Activated T-cell treated with anti-CD3 and anti-CD28 coated beads, Interleukin-2, amount 50 U/mL, for 72 hours (primary cell): ENCODE results near the gene FNIP2. TPM values are rescaled to one million over a fixed set of nuclear protein-coding genes. Genes with fewer than 3 reads are reported as not detected.

Experiments used
- ATAC-seq, 2 donors: fragments of 150-1000 bp; cut with Tn5 transposase; replicated peaks in 1 of 2; 2 replicates each; pipeline ENCODE4 v1.10.0; 2021; ENCODE audit warnings: moderate library complexity in 2 of 2, mild to moderate bottlenecking in 1 of 2
- DNase-seq, 2 donors: peaks; one replicate each; pipeline ENCODE4 v3.0.0; 2021 to 2022; ENCODE audit warnings: mixed read lengths in 1 of 2
- H3K27ac Mint-ChIP-seq: one replicate; pipeline ENCODE4 v1.8.0; 2022; ENCODE audit warnings: mild to moderate bottlenecking, moderate library complexity, mixed read lengths
- H3K27me3 Mint-ChIP-seq: one replicate; pipeline ENCODE4 v1.8.0; 2022; ENCODE audit warnings: low read depth, mixed read lengths
- H3K36me3 Mint-ChIP-seq, 2 donors: one replicate each; pipeline ENCODE4 v1.8.0; 2022; ENCODE audit warnings: mixed read lengths in 2 of 2, mild to moderate bottlenecking in 1 of 2; ENCODE audit not compliant: insufficient read depth in 2 of 2
- H3K4me1 Mint-ChIP-seq: one replicate; pipeline ENCODE4 v1.8.0; 2022; ENCODE audit warnings: low read depth, mixed read lengths
- H3K4me3 Mint-ChIP-seq, 2 donors: one replicate each; pipeline ENCODE4 v1.8.0; 2022; ENCODE audit warnings: mild to moderate bottlenecking in 2 of 2, mixed read lengths in 2 of 2, moderate library complexity in 2 of 2
- H3K9me3 Mint-ChIP-seq, 2 donors: one replicate each; pipeline ENCODE4 v1.8.0; 2022; ENCODE audit warnings: mixed read lengths in 2 of 2
- total RNA-seq, 2 donors: library from RNA; stranded (reverse); gene quantifications; one replicate each; pipeline ENCODE4 v1.2.3, GENCODE V29; 2022

Gene FNIP2
- total RNA-seq, 2 donors from 2014 or later: 12.7 to 20.1 TPM

- Mint-ChIP-seq H3K27me3 (no peaks in the 10 kb centered on the region), H3K36me3 (peaks cover 0 to 1% of the 10 kb centered on the region in 2 donors), H3K4me1 (peaks cover 58% of the 10 kb centered on the region), H3K9me3 (no peaks in the 10 kb centered on the region), H3K27ac (no peak overlapping the region), H3K4me3 (no peak overlapping the region)
- ATAC-seq (no peak), DNase-seq (no peak)
Measured at GRCh38 chr4:158814636-158815330, 46.0 kb downstream of the FNIP2 start.

GRCh38 chr4:158816955-158817354, 48.1 kb downstream of the FNIP2 start:
- H3K4me3 Mint-ChIP-seq: peak overlapping the region in 1 of 2 donors; percentile 35
- no peaks in the 10 kb centered on the region for H3K27me3 Mint-ChIP-seq
- peaks cover 0 to 1% of the 10 kb centered on the region in 2 donors for H3K36me3 Mint-ChIP-seq
- peak overlapping the region; percentile 66 for H3K27ac Mint-ChIP-seq
- H3K9me3 Mint-ChIP-seq: no peaks in the 10 kb centered on the region
- no peak for ATAC-seq
- H3K4me1 Mint-ChIP-seq: peaks cover 58% of the 10 kb centered on the region
- no peak for DNase-seq

- Mint-ChIP-seq H3K36me3 (peaks cover 0 to 1% of the 10 kb centered on the region in 2 donors), H3K4me3 (peak overlapping the region in 1 of 2 donors; percentile 71), H3K4me1 (peaks cover 57% of the 10 kb centered on the region), H3K27me3 (no peaks in the 10 kb centered on the region), H3K27ac (peak overlapping the region; percentile 82), H3K9me3 (no peaks in the 10 kb centered on the region)
- ATAC-seq: peak; percentile 55 to 59
- no peak for DNase-seq
Measured at GRCh38 chr4:158817562-158818296, 48.9 kb downstream of the FNIP2 start.

- H3K27ac Mint-ChIP-seq: no peak overlapping the region
Measured at GRCh38 chr4:158818560-158819140, 49.8 kb downstream of the FNIP2 start.

GRCh38 chr4:158819942-158820786, 51.3 kb downstream of the FNIP2 start:
- Mint-ChIP-seq H3K9me3 (no peaks in the 10 kb centered on the region), H3K36me3 (no peaks in the 10 kb centered on the region), H3K4me1 (peaks cover 75% of the 10 kb centered on the region), H3K27ac (peak overlapping the region; percentile 91), H3K27me3 (no peaks in the 10 kb centered on the region), H3K4me3 (peak overlapping the region; percentile 2 to 53)
- ATAC-seq: no peak
- DNase-seq: no peak

More at GRCh38 chr4:158818560-158819140, 49.8 kb downstream of the FNIP2 start:
- Mint-ChIP-seq H3K27me3 (no peaks in the 10 kb centered on the region), H3K4me3 (peak overlapping the region in 1 of 2 donors; percentile 71), H3K4me1 (peaks cover 60% of the 10 kb centered on the region), H3K36me3 (peaks cover 0 to under 1% of the 10 kb centered on the region in 2 donors), H3K9me3 (no peaks in the 10 kb centered on the region)
- DNase-seq (no peak), ATAC-seq (no peak)

- H3K27ac Mint-ChIP-seq: peak overlapping the region; percentile 91
- H3K4me1 Mint-ChIP-seq: peaks cover 88% of the 10 kb centered on the region
- H3K36me3 Mint-ChIP-seq: no peaks in the 10 kb centered on the region
- peak overlapping the region; percentile 50 to 53 for H3K4me3 Mint-ChIP-seq
- no peaks in the 10 kb centered on the region for H3K27me3 Mint-ChIP-seq
- no peaks in the 10 kb centered on the region for H3K9me3 Mint-ChIP-seq
- DNase-seq (peak; percentile 38 to 54), ATAC-seq (peak; percentile 70 to 75)
Measured at GRCh38 chr4:158821228-158821971, 52.6 kb downstream of the FNIP2 start.

- peaks cover 90% of the 10 kb centered on the region for H3K4me1 Mint-ChIP-seq
- no peak overlapping the region for H3K4me3 Mint-ChIP-seq
- no peaks in the 10 kb centered on the region for H3K27me3 Mint-ChIP-seq
- no peak overlapping the region for H3K27ac Mint-ChIP-seq
- peaks cover 0 to 1% of the 10 kb centered on the region in 2 donors for H3K36me3 Mint-ChIP-seq
- ATAC-seq (no peak), DNase-seq (no peak)
- H3K9me3 Mint-ChIP-seq: no peaks in the 10 kb centered on the region
Measured at GRCh38 chr4:158822348-158822747, 53.5 kb downstream of the FNIP2 start.

- H3K9me3 Mint-ChIP-seq: no peaks in the 10 kb centered on the region
- peak overlapping the region in 1 of 2 donors; percentile 31 for H3K4me3 Mint-ChIP-seq
- peak; percentile 18 to 52 for DNase-seq
- H3K36me3 Mint-ChIP-seq: peaks cover 0 to 1% of the 10 kb centered on the region in 2 donors
- no peaks in the 10 kb centered on the region for H3K27me3 Mint-ChIP-seq
- H3K4me1 Mint-ChIP-seq: peaks cover 86% of the 10 kb centered on the region
- peak; percentile 68 to 73 for ATAC-seq
- H3K27ac Mint-ChIP-seq: peak overlapping the region; percentile 79
Measured at GRCh38 chr4:158823461-158823873, 54.6 kb downstream of the FNIP2 start.

GRCh38 chr4:158824425-158825274, 55.8 kb downstream of the FNIP2 start:
- H3K9me3 Mint-ChIP-seq: no peaks in the 10 kb centered on the region
- peak overlapping the region; percentile 79 for H3K27ac Mint-ChIP-seq
- no peaks in the 10 kb centered on the region for H3K27me3 Mint-ChIP-seq
- H3K4me1 Mint-ChIP-seq: peaks cover 76% of the 10 kb centered on the region
- peaks cover 0 to 3% of the 10 kb centered on the region in 2 donors for H3K36me3 Mint-ChIP-seq
- ATAC-seq (no peak), DNase-seq (no peak)
- H3K4me3 Mint-ChIP-seq: peak overlapping the region in 1 of 2 donors; percentile 85

GRCh38 chr4:158825433-158826036, 56.7 kb downstream of the FNIP2 start:
- DNase-seq (no peak), ATAC-seq (no peak)
- Mint-ChIP-seq H3K4me3 (peak overlapping the region in 1 of 2 donors; percentile 85), H3K36me3 (peaks cover 2 to 6% of the 10 kb centered on the region in 2 donors), H3K4me1 (peaks cover 67% of the 10 kb centered on the region), H3K27me3 (no peaks in the 10 kb centered on the region), H3K27ac (peak overlapping the region; percentile 98), H3K9me3 (no peaks in the 10 kb centered on the region)

- DNase-seq (no peak), ATAC-seq (no peak)
- H3K27me3 Mint-ChIP-seq: no peaks in the 10 kb centered on the region
- H3K27ac Mint-ChIP-seq: peak overlapping the region; percentile 98
- peaks cover 62% of the 10 kb centered on the region for H3K4me1 Mint-ChIP-seq
- H3K4me3 Mint-ChIP-seq: peak overlapping the region in 1 of 2 donors; percentile 85
- H3K9me3 Mint-ChIP-seq: no peaks in the 10 kb centered on the region
- H3K36me3 Mint-ChIP-seq: peaks cover 7% of the 10 kb centered on the region in 2 donors
Measured at GRCh38 chr4:158826057-158826456, 57.2 kb downstream of the FNIP2 start.
